GM19395 (cell line): ENCODE data around the gene ZNF593.

Source experiments
- ATAC-seq: cut with Tn5 transposase; IDR thresholded peaks from one replicate; pipeline ENCODE4 v1.9.1; 2021; ENCODE audit warnings: mild to moderate bottlenecking, moderate library complexity; ENCODE audit not compliant: unreplicated experiment

Gene ZNF593

GRCh38 chr1:26168410-26169197 is 1.1 kb upstream of the ZNF593 start, which contains the start of gene C1orf232:
Gene C1orf232, minus strand, starts transcription at chr1:26168963. Its CDS starts 464 bp downstream, at chr1:26168499.
- ATAC-seq: no peak

- ATAC-seq: no peak
Measured at GRCh38 chr1:26169198-26169554, 532 bp upstream of the ZNF593 start.

GRCh38 chr1:26170472-26170821 is 739 bp downstream of the ZNF593 start:
- ATAC-seq: no peak

- no peak for ATAC-seq
Measured at GRCh38 chr1:26171084-26172072, 1.7 kb downstream of the ZNF593 start, which contains the start of gene ZNF593OS. Gene ZNF593OS, minus strand, starts transcription at chr1:26171832. Its CDS starts 171 bp downstream, at chr1:26171661.

GRCh38 chr1:26175346-26175745 is 5.6 kb downstream of the ZNF593 start:
- no peak for ATAC-seq

GRCh38 chr1:26177182-26177684 is 7.5 kb downstream of the ZNF593 start, which contains the start of gene CNKSR1:
Gene CNKSR1, plus strand, starts transcription at chr1:26177491. Its CDS starts 57 bp downstream, at chr1:26177548.
- no peak for ATAC-seq

GRCh38 chr1:26180010-26180506 is 10.3 kb downstream of the ZNF593 start:
- ATAC-seq: no peak

GRCh38 chr1:26181586-26182382 is 12.1 kb downstream of the ZNF593 start:
- ATAC-seq: no peak

GRCh38 chr1:26182383-26182696 is 12.6 kb downstream of the ZNF593 start:
- ATAC-seq: no peak

GRCh38 chr1:26184086-26184485 is 14.4 kb downstream of the ZNF593 start:
- ATAC-seq: no peak

GRCh38 chr1:26184883-26185282 is 15.2 kb downstream of the ZNF593 start:
- ATAC-seq: no peak

GRCh38 chr1:26187882-26188281 is 18.2 kb downstream of the ZNF593 start:
- no peak for ATAC-seq

GRCh38 chr1:26188477-26188876 is 18.8 kb downstream of the ZNF593 start:
- no peak for ATAC-seq

- ATAC-seq: no peak
Measured at GRCh38 chr1:26189331-26189730, 19.6 kb downstream of the ZNF593 start.

- no peak for ATAC-seq
Measured at GRCh38 chr1:26189751-26190275, 20.1 kb downstream of the ZNF593 start.

- no peak for ATAC-seq
Measured at GRCh38 chr1:26190373-26190987, 20.8 kb downstream of the ZNF593 start, which contains the start of gene CATSPER4. Gene CATSPER4, plus strand, starts transcription at chr1:26190602. Its CDS starts 26 bp downstream, at chr1:26190628.

- no peak for ATAC-seq
Measured at GRCh38 chr1:26191739-26192138, 22.0 kb downstream of the ZNF593 start.

GRCh38 chr1:26195805-26196204 is 26.1 kb downstream of the ZNF593 start:
- ATAC-seq: no peak

- ATAC-seq: no peak
Measured at GRCh38 chr1:26197301-26197700, 27.6 kb downstream of the ZNF593 start.

- ATAC-seq: no peak
Measured at GRCh38 chr1:26197813-26198212, 28.1 kb downstream of the ZNF593 start.
